Femur (tissue), 1 donor: ENCODE results near the gene PDX1.

Experiments used
- DNase-seq: peaks from one replicate; pipeline ENCODE4 v3.0.0-alpha.2; 2017

Gene PDX1

GRCh38 chr13:27919934-27920676, at the start of gene PDX1:
Gene PDX1 (plus strand): TSS chr13:27920000. CDS start chr13:27920139, 139 bp downstream.
- DNase-seq: no peak

DNA sequence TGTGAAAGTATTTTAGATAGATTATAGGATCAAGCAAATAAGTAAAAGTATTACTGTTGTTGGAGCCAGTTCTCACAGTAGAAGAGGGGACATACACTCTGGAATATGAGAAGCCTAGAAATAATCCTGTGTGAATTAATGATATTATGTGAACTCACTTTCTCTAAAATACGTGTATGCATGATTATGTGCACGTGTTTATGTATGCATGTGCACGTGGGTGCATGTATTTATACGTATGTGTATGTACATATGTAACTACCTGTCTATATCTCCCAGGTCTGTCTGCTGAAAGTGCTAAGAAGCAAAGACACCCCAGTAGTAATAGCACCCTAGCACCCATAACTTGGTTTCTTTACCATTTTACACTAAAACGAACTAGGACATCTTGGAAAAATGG, 41.5 kb upstream of the PDX1 start:
- DNase-seq: no peak

GRCh38 chr13:27889471-27889870, 30.3 kb upstream of the PDX1 start:
- no peak for DNase-seq

DNA sequence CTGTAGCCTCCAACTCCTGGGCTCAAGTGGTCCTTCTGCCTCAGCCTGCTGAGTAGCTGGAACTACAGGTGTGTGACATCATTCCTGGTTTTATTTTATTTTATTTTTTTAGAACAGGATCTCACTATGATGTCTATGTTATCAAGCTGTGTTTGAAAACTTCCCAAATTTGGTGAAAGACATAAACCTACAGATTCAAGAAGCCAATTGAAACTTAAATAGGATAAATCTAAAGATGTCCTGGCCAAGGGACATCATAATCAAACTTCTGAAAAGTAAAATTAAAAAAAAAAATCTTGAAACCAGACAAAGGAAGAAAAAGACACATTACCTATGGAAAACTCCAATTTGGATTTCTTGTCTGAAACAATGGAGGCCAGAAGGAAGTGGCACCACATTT, 23.1 kb upstream of the PDX1 start:
- no peak for DNase-seq

- DNase-seq: no peak
Measured at GRCh38 chr13:27904719-27905118, 15.1 kb upstream of the PDX1 start.

GRCh38 chr13:27905650-27906049, 14.2 kb upstream of the PDX1 start:
- no peak for DNase-seq

- no peak for DNase-seq
Measured at GRCh38 chr13:27907121-27907787, 12.5 kb upstream of the PDX1 start.

DNA sequence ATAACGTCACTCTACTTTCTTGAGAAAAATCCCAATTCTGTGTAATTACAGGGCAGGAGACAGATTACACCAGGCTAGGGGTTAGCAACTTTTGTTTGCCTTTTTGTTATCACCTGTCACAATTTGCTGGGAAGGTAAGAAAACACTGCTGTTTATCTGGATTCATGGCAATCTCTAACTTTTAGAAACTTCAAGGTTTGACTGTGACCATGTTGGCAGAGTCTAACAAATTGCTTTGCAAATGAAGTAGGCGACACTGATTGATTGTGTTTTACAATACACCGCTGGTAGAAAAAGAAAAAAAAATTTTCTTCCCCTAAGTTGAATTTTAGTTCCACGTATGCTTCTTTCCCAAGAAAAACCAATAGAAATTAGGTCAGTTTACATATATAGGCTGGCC, 10.4 kb upstream of the PDX1 start:
- no peak for DNase-seq

DNA sequence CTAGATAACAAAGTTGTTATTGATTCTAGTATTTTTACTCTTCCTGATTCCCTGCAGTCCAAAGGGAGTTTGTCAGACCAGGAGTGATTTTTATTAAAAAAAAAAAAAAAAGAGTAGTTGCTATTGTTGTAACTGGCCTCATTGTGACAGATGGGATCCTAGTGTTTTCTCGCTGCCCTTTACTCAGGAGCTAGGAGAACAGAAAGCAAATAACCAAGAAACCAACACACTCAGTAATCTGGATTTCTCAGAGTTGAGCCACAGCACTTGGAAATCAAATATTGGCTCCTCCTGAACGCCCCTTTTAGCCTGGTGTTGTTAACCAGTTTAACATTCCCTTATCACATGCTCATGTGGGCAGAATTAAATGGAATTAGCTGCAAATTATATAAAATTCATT, 8.3 kb upstream of the PDX1 start:
- no peak for DNase-seq

DNA sequence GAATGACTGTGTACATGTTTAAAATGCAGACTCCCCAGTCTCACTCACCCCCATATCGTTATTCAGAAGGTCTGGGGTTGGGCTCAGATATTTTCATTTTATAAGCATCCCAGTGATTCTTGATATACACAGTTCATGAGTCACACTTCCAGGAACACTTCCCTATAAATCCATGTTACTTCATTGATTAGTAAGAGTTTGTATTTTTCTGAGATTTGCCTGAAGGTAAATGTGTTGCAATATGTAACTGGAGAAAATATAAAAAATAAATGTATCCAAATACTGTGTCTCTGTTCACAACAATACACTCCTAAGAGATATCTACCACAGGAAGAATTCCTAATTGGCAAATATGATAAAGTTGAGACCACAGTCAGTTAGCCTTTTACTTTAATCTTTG, 6.6 kb upstream of the PDX1 start:
- DNase-seq: no peak

- DNase-seq: no peak
Measured at GRCh38 chr13:27915301-27916207, 4.2 kb upstream of the PDX1 start.

DNA sequence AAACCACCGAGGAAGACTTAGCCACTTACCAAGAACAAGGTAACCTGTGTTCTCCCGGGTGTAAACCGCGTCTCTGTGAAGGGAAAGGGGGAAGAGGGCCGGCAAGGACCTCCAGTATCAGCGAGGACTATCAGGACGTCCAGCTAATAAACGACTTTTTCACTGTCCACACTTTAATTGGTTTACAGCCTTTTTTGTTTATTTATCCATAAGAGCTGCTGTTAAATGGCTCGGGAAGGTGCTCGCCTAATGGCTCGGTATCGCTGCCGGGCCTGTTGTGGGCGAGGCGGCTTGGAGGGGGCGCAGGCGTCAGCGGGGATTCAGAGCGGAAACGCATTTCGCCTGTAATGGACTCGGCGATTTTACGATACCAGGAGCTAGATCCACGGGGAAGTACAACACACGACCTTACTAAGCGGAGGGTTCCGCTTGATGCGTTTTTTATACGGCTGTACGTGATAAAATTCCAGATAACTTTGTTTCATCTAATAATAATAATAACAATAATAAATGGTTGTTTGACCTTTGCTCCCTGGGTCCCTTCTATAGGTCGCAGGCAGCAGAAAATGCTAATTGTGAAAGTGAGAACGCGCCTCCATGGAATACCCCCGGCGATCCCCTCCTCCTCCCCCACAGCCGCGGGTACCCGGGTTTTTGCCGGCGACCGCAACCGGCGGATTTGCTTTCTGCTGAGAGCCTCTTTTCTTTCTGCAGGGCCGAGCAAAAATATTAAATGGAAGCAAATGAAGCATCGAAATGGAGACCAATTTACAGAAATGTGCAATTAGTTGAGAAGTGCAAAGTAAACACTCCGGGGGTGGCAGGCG, 2.5 kb upstream of the PDX1 start:
- no peak for DNase-seq

DNA sequence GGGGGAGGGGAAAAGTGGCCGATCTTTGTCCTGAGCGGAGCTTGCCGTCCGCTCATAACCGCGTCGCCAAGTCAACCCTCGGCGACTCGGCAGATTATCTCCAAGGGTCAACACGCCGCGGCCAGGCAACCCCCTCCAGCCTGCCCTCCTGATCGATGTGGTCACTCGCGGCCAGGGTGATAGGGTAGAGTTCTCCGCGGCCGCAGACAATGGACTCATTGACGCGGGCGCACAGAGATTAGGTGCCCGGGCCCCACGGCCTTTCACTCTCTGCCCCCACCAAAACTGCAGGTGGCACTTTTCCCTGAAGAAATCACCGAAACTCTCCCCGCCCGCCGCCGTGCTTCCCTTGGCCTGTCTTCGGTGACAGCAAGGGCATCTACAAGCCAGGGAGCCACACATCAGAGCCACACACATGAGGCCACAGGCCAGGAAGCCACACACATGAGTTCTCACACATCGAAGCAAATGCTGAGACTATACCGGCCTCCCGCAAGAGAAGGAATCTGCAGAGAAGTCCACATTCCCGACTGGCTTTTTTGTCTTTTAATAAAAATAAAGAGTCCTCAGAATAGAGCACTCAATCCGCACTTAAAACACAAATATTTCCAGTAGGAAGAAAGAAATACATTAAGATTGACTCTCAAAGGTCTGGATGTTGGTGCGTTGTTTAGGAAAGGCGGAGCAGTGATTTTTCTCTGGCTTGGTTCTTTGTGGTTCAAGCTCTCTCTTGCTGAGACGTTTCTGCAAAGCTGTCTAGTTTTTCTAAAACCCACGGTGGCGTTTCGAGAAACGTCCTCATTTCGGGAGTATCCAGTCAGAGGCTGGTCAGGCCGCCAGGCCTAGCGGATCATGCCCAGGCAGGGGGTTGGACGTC, 1.5 kb upstream of the PDX1 start:
- DNase-seq: no peak

GRCh38 chr13:27918918-27919658, 712 bp upstream of the PDX1 start:
- DNase-seq: no peak

- no peak for DNase-seq
Measured at GRCh38 chr13:27919659-27919933, 204 bp upstream of the PDX1 start.

GRCh38 chr13:27920677-27921420, 1.0 kb downstream of the PDX1 start:
- DNase-seq: no peak

DNA sequence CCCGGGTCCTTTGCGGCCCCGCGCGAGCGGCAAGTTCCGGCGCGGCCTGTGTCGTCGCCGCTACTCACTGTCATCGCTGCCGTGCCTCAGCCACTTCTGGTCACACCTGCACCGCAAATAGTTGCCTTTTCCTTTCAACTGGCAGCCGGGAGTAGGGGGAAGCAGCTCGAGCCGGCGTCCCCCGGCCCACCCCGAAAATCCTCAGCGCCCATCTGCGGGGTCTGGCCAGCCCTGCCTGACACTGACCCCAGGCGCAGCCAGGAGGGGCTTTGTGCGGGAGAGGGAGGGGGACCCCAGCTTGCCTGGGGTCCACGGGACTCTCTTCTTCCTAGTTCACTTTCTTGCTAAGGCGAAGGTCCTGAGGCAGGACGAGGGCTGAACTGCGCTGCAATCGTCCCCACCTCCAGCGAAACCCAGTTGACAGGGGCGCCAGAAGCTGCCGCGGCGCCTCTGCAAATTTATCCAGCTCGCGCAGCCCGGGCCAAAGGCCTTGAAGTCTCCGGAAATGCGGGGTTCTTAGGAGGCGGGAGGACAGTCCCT, 1.7 kb downstream of the PDX1 start:
- no peak for DNase-seq

- no peak for DNase-seq
Measured at GRCh38 chr13:27921961-27922882, 2.4 kb downstream of the PDX1 start.
